RWPE2 (cell line): ENCODE results near the gene ILKAP.
A peak's percentile ranks its signal among the peaks of the same experiment; 100 is the strongest.

Source experiments
- ATAC-seq: fragments of 200-7000 bp; cut with Tn5 transposase; 3 replicates; pipeline ENCODE4 v1.9.1; 2021; ENCODE audit warnings: low read depth
- DNase-seq: peaks from one replicate; pipeline ENCODE4 v3.0.0-alpha.2; 2020; ENCODE audit warnings: low spot score
- H3K27ac ChIP-seq: fragments of 450-650 bp; 2 replicates; pipeline ENCODE4 v1.5.1; 2017; ENCODE audit warnings: mild to moderate bottlenecking; ENCODE audit not compliant: poor library complexity, severe bottlenecking
- H3K27me3 ChIP-seq: fragments of 250-450 bp; sonication (Bioruptor Pico); 2 replicates; pipeline ENCODE4 v1.5.1; 2021; ENCODE audit warnings: mild to moderate bottlenecking, moderate library complexity; ENCODE audit not compliant: insufficient read depth, poor library complexity, severe bottlenecking
- H3K36me3 ChIP-seq: fragments of 250-450 bp; sonication (Bioruptor Pico); 2 replicates; pipeline ENCODE4 v1.5.1; 2020; ENCODE audit warnings: low read depth, mild to moderate bottlenecking, moderate library complexity
- H3K4me1 ChIP-seq: fragments of 250-450 bp; sonication (Bioruptor Pico); 2 replicates; pipeline ENCODE4 v1.5.1; 2021; ENCODE audit warnings: mild to moderate bottlenecking, moderate library complexity; ENCODE audit not compliant: insufficient read depth, poor library complexity, severe bottlenecking
- H3K4me3 ChIP-seq: fragments of 250-450 bp; sonication (Bioruptor Pico); 2 replicates; pipeline ENCODE4 v1.5.1; 2021; ENCODE audit warnings: mild to moderate bottlenecking, moderate library complexity; ENCODE audit not compliant: severe bottlenecking
- H3K9me3 ChIP-seq: fragments of 250-450 bp; sonication (Bioruptor Pico); 2 replicates; pipeline ENCODE4 v1.5.1; 2021; ENCODE audit warnings: mild to moderate bottlenecking, moderate library complexity; ENCODE audit not compliant: severe bottlenecking
- TF ChIP-seq, protein P1 (sequence below): fragments of 450-650 bp; IDR thresholded peaks from one replicate; pipeline ENCODE4 v1.5.1; 2017; ENCODE audit warnings: mild to moderate bottlenecking, moderate library complexity; ENCODE audit not compliant: poor library complexity, severe bottlenecking

Gene ILKAP

DNA sequence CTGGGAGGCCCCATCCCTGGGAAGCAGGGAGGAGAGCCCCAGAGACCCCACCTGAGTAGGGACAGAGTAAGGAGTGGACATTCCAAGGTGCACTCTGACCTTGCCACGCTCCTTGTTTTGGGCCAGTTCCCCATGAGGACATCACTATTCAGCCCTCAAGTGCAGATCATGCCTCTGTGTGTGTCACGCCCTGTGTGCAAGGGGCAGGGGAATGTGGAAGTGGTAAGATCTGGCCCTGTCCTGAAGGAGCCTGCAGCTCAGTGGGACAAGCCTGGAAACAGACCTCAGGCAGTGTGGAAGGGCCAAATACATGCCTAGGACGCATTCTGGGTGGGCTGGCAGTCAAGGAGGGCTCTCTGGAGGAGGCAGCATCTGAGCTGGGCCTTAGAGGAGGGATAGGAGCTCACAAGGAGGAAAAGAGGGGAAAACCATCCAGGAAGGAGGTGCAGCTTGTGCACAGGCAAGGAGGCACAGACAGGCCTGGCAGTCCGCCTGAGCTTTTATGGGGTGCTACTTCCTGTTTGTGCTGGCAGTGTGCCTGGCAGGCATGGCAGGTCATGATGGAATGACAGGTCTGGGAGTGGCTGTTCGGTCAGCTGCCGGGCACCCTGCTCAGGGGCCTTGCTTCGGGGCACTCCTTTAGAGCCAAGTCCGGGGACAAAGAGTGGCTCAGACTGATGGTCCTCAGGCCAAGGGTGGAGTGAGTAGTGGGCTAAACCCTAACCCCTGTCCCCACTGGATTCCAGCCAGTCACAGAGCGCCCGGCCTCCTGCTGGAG is 61.8 kb downstream of the ILKAP start:
- Histone ChIP-seq H3K36me3 (no peaks in the 10 kb centered on the region), H3K4me1 (peaks cover 28% of the 10 kb centered on the region), H3K9me3 (no peaks in the 10 kb centered on the region), H3K27me3 (no peaks in the 10 kb centered on the region), H3K4me3 (no peak overlapping the region), H3K27ac (peak overlapping the region; percentile 20)
- ATAC-seq (peak; percentile 72), DNase-seq (peak; percentile 86)
- TF ChIP-seq, protein P1, sequence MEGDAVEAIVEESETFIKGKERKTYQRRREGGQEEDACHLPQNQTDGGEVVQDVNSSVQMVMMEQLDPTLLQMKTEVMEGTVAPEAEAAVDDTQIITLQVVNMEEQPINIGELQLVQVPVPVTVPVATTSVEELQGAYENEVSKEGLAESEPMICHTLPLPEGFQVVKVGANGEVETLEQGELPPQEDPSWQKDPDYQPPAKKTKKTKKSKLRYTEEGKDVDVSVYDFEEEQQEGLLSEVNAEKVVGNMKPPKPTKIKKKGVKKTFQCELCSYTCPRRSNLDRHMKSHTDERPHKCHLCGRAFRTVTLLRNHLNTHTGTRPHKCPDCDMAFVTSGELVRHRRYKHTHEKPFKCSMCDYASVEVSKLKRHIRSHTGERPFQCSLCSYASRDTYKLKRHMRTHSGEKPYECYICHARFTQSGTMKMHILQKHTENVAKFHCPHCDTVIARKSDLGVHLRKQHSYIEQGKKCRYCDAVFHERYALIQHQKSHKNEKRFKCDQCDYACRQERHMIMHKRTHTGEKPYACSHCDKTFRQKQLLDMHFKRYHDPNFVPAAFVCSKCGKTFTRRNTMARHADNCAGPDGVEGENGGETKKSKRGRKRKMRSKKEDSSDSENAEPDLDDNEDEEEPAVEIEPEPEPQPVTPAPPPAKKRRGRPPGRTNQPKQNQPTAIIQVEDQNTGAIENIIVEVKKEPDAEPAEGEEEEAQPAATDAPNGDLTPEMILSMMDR = no peak

DNA sequence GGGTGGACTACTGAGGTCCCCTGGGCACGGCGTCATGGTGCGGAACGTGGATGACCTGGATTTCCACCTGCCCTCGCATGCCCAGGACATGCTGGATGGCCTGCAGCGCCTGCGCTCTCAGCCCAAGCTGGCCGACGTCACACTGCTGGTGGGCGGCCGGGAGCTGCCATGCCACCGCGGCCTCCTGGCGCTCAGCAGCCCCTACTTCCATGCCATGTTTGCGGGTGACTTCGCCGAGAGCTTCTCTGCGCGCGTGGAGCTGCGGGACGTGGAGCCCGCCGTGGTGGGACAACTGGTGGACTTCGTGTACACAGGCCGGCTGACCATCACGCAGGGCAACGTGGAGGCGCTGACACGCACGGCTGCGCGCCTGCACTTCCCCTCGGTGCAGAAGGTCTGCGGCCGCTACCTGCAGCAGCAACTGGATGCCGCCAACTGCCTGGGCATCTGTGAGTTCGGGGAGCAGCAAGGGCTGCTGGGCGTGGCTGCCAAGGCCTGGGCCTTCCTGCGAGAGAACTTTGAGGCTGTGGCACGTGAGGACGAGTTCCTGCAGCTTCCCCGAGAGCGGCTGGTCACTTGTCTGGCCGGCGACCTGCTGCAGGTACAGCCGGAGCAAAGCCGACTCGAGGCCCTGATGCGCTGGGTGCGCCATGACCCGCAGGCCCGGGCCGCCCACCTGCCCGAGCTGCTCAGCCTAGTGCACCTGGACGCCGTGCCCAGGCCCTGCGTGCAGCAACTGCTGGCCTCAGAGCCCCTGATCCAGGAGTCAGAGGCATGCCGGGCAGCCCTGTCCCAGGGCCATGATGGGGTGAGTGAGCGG is 62.6 kb downstream of the ILKAP start:
- ATAC-seq = no peak
- H3K36me3 ChIP-seq = no peaks in the 10 kb centered on the region
- H3K4me1 ChIP-seq = peaks cover 28% of the 10 kb centered on the region
- TF ChIP-seq, protein P1 = no peak
- no peaks in the 10 kb centered on the region for H3K9me3 ChIP-seq
- peak overlapping the region; percentile 20 for H3K27ac ChIP-seq
- no peaks in the 10 kb centered on the region for H3K27me3 ChIP-seq
- H3K4me3 ChIP-seq = no peak overlapping the region
- DNase-seq = no peak

DNA sequence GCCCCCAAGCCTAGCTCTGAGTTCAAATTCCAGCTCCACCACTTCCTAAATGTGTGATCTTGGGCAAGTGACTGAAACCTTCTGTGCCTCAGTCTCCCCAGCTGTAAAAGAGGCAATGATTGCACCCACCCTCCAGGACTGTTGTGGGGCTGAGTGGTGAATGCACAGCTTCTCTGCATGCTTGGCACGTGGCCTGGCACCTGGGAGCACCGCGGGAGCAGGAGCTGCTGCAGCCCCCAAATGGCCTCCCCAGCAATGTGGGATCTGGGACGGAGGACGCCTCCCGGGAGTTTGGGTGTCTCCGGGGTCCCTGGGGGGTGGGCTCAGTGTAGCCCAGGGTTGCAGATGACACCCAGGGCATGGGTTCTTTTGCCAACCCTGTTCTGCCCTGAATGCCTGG is 63.5 kb downstream of the ILKAP start:
- DNase-seq (no peak), ATAC-seq (no peak)
- H3K4me1 ChIP-seq = peaks cover 28% of the 10 kb centered on the region
- no peaks in the 10 kb centered on the region for H3K36me3 ChIP-seq
- no peaks in the 10 kb centered on the region for H3K9me3 ChIP-seq
- H3K27me3 ChIP-seq = no peaks in the 10 kb centered on the region
- no peak overlapping the region for H3K4me3 ChIP-seq
- TF ChIP-seq, protein P1 = no peak
- no peak overlapping the region for H3K27ac ChIP-seq

DNA sequence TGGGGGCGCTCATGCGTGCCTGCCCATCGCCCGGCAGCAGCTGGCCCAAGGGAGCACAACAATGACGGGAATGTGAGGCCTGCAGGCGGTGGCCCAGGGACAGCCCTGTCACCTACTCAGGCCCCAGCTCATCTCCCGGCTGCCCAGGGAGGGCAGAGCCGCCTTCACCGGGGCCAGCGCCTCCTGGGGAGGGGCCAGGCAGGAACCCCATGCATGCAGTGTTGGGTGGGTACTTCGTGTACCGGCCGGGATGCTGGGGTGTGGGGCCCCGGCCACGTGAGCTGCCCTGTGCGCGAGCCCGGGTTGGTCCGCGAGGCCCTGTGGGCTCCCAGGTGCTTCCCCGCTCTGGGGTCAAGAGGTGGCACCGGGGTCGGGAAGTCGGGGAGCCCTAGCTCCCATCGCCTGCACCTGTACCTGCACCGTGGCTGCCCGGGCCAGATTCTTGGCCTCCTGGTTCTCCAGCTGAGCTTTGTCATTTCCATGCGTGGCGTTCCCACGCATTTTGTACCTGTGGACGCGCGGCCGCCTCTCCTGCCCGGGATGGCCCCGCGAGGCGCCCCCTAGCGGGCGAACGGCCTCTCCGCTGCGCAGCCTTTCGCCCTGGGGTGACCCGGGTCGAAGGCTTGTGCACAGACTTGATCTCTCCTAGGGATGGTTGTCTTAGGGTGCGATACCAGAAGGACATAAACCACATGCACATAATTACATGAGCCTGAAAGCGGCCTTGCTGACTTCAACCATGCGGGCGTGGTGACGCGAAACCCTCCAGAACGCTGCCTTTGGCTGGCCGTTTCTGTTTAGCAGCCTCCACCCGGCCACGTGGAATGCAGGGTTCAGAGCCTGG is 64.1 kb downstream of the ILKAP start:
- DNase-seq (no peak), ATAC-seq (no peak)
- no peaks in the 10 kb centered on the region for H3K27me3 ChIP-seq
- H3K4me1 ChIP-seq = peaks cover 28% of the 10 kb centered on the region
- no peaks in the 10 kb centered on the region for H3K36me3 ChIP-seq
- H3K9me3 ChIP-seq = no peaks in the 10 kb centered on the region
- H3K4me3 ChIP-seq = no peak overlapping the region
- H3K27ac ChIP-seq = no peak overlapping the region
- TF ChIP-seq, protein P1 = peak; percentile 33
